GM12873 (cell line): ENCODE measurements around the gene ACSF2.

Experiments used
- TF ChIP-seq, protein P1 (sequence below): IDR thresholded peaks from 2 replicates; pipeline ENCODE4 v1.5.1; 2012; ENCODE audit warnings: low read depth, mild to moderate bottlenecking, moderate library complexity, low read length, control low read depth; ENCODE audit not compliant: insufficient read depth; ENCODE audit errors: missing control alignments

ACSF2 gene

GRCh38 chr17:50421308-50422051 is 4.5 kb upstream of the ACSF2 start:
- TF ChIP-seq, protein P1, sequence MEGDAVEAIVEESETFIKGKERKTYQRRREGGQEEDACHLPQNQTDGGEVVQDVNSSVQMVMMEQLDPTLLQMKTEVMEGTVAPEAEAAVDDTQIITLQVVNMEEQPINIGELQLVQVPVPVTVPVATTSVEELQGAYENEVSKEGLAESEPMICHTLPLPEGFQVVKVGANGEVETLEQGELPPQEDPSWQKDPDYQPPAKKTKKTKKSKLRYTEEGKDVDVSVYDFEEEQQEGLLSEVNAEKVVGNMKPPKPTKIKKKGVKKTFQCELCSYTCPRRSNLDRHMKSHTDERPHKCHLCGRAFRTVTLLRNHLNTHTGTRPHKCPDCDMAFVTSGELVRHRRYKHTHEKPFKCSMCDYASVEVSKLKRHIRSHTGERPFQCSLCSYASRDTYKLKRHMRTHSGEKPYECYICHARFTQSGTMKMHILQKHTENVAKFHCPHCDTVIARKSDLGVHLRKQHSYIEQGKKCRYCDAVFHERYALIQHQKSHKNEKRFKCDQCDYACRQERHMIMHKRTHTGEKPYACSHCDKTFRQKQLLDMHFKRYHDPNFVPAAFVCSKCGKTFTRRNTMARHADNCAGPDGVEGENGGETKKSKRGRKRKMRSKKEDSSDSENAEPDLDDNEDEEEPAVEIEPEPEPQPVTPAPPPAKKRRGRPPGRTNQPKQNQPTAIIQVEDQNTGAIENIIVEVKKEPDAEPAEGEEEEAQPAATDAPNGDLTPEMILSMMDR, result no peak

DNA sequence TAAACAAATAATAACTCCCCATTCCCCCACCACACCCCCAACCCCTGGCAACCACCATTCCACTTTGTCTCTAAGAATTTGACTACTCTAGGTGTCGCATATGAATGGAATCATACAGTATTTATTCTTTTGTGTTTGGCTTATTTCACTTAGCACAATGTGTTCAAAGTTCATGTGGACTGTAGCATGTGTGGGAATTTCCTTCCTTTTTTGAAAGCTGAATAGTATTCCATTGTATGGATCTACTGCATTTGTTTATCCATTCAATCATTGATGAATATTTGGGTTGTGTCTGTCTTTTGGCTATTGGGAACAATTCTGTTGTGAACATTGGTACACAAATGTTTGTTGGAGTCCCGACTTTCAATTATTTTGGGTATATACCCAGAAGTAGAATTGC is 3.3 kb upstream of the ACSF2 start:
- TF ChIP-seq, protein P1, result no peak

DNA sequence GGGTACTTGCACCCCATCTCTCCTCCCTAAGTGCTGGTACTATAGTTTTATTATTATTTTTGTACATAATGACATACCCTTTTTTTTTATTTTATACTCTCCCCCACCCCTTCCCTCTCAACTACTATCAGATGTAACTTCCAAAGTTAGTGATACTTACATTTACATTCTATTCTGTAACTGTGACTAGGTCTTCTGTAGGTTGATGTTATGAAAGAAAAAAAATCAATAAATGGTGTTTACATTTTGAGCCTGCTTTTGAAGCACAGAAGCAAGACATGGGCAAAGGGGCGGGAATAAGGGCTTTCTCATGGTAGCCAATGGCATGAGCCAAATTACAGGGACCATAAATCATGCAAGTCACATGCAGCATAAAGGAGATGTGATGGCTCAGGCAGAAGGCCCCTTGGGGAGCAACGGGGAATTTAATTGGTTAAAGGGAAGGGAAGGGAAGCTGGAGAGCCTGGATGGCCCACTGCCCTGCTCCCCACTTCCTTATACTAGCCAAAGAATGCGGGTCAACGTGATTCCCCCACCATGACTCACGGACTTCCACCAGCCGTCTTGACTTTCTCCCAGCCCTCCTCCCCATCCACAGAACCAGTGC is 2.4 kb upstream of the ACSF2 start:
- TF ChIP-seq, protein P1, result no peak

- TF ChIP-seq, protein P1, result no peak
Observed at GRCh38 chr17:50424246-50424995, 1.6 kb upstream of the ACSF2 start.

- TF ChIP-seq, protein P1, result no peak
Observed at GRCh38 chr17:50424996-50425681, 879 bp upstream of the ACSF2 start.

DNA sequence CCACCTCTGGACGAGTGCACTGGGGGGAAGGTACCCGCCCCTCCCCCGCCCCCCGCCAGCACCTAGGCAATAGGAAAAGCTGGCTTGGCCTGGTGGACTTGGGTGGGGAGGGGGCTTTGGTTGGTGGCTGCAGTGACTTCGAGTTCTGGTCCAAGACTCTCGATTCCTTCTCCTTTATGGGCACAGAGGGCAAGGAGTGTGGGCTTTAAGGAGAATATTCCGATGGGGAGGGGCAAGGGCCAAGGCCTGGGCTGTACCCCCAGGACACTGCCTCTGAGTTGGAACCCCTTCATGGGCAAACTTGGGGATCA is 409 bp downstream of the ACSF2 start:
- TF ChIP-seq, protein P1, result no peak
